Measurements from ENCODE around the gene CADM1.

The CADM1 gene

GRCh38 chr11:115298300-115299012 lies 205.8 kb downstream of the CADM1 start:
- H3K36me3 ChIP-seq: no peaks in the 10 kb centered on the region
- no peaks in the 10 kb centered on the region for H3K27me3 ChIP-seq
- no peak for DNase-seq
- H3K9me3 ChIP-seq: no peaks in the 10 kb centered on the region
- no peak overlapping the region for H3K4me3 ChIP-seq
- H3K27ac ChIP-seq: no peak overlapping the region
- H3K4me1 ChIP-seq: no peaks in the 10 kb centered on the region
- no peak for TF ChIP-seq CTCF (IDR thresholded peaks at IDR 0.05)
- intact Hi-C loops (cut with DNase I; ENCODE audit: low total_unique reads): no loop called here

- H3K9me3 ChIP-seq: no peaks in the 10 kb centered on the region
- no peaks in the 10 kb centered on the region for H3K36me3 ChIP-seq
- no peak for DNase-seq
- intact Hi-C loops (cut with DNase I; ENCODE audit: low total_unique reads): no loop called here
- H3K27me3 ChIP-seq: no peaks in the 10 kb centered on the region
- no peak overlapping the region for H3K27ac ChIP-seq
- no peaks in the 10 kb centered on the region for H3K4me1 ChIP-seq
- no peak overlapping the region for H3K4me3 ChIP-seq
- TF ChIP-seq CTCF (IDR thresholded peaks at IDR 0.05): no peak
Observed at GRCh38 chr11:115297330-115297729, 206.9 kb downstream of the CADM1 start.

GRCh38 chr11:115291325-115291724 lies 212.9 kb downstream of the CADM1 start:
- no peaks in the 10 kb centered on the region for H3K36me3 ChIP-seq
- no peak for DNase-seq
- no peaks in the 10 kb centered on the region for H3K9me3 ChIP-seq
- intact Hi-C loops (cut with DNase I; ENCODE audit: low total_unique reads): no loop called here
- no peaks in the 10 kb centered on the region for H3K27me3 ChIP-seq
- no peak overlapping the region for H3K27ac ChIP-seq
- H3K4me1 ChIP-seq: no peaks in the 10 kb centered on the region
- H3K4me3 ChIP-seq: no peak overlapping the region
- TF ChIP-seq CTCF (IDR thresholded peaks at IDR 0.05): no peak

DNA sequence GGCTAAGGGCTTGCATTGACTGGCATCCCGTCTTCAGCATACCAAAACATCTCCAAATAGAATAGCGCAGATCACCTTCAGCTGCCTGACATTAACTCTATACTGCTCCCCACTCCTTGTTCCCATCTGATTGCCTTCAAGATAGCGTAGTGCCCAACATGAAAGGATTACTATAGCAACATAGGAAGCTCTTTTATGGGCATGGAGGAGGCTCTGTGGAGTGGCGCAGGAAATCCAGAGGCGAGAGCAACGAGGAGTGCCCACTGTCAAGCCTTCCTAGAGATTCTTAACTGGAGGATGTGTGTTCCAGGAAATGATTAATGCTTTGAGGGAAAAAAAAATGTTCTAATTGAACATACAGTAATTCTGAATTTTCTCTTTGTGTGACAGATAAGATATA lies 213.3 kb downstream of the CADM1 start:
- H3K27me3 ChIP-seq: no peaks in the 10 kb centered on the region

GRCh38 chr11:115290479-115290878 lies 213.7 kb downstream of the CADM1 start:
- intact Hi-C loops (cut with DNase I; ENCODE audit: low total_unique reads): no loop called here
- no peaks in the 10 kb centered on the region for H3K27me3 ChIP-seq

More for the DNA sequence above, 213.3 kb downstream of the CADM1 start:
- Histone ChIP-seq H3K36me3 (no peaks in the 10 kb centered on the region), H3K9me3 (no peaks in the 10 kb centered on the region), H3K4me1 (no peaks in the 10 kb centered on the region), H3K4me3 (no peak overlapping the region), H3K27ac (no peak overlapping the region)
- no peak for TF ChIP-seq CTCF (IDR thresholded peaks at IDR 0.05)
- no peak for DNase-seq
- intact Hi-C loops (cut with DNase I; ENCODE audit: low total_unique reads): no loop called here

More at GRCh38 chr11:115290479-115290878, 213.7 kb downstream of the CADM1 start:
- Histone ChIP-seq H3K9me3 (no peaks in the 10 kb centered on the region), H3K4me3 (no peak overlapping the region), H3K27ac (no peak overlapping the region), H3K36me3 (no peaks in the 10 kb centered on the region), H3K4me1 (no peaks in the 10 kb centered on the region)
- no peak for TF ChIP-seq CTCF (IDR thresholded peaks at IDR 0.05)
- no peak for DNase-seq

Data from tibial artery (tissue), 4 donors.